Esophagus mucosa (tissue), 1 donor: ENCODE results near the gene HIGD1C. TPM values are rescaled to one million over a fixed set of nuclear protein-coding genes. Genes with fewer than 3 reads are reported as not detected.

ENCODE experiments used
- total RNA-seq: library from RNA; stranded (reverse); gene quantifications from one replicate; pipeline ENCODE4 v1.2.4, GENCODE V29; 2023
- donor health status: DM: yes; HTN: yes; CAD: no.

The HIGD1C gene
- total RNA-seq, 1 donor from 2014 or later: not detected

Other genes with a start within 250 kb of the HIGD1C start
- 22.3 TPM for gene ATF1, start 188.4 kb upstream of the HIGD1C start, total RNA-seq
- not detected for gene TMPRSS12, start 109.6 kb upstream of the HIGD1C start, total RNA-seq
- 31.6 TPM for gene SLC11A2, start 73.8 kb downstream of the HIGD1C start, total RNA-seq
- gene LETMD1, start 95.8 kb downstream of the HIGD1C start, total RNA-seq: 32.8 TPM
- 12.2 TPM for gene CSRNP2, start 131.1 kb downstream of the HIGD1C start, total RNA-seq
- 19.0 TPM for gene TFCP2, start 220.6 kb downstream of the HIGD1C start, total RNA-seq